SK-N-MC (cell line): ENCODE results near the gene USP19.

Source experiments
- EZH2 ChIP-seq: fragments of 200-600 bp; sonication (generic); IDR thresholded peaks from one replicate; pipeline ENCODE4 v1.6.1; 2017; ENCODE audit warnings: antibody characterized with exemption
- POLR2AphosphoS5 ChIP-seq: IDR thresholded peaks from 2 replicates; pipeline ENCODE4 v1.6.1; 2012; ENCODE audit warnings: mild to moderate bottlenecking, low read depth, low read length, borderline replicate concordance

- TF ChIP-seq EZH2 (no peak), POLR2AphosphoS5 (no peak)
Measured at GRCh38 chr3:49166752-49167556, 46.3 kb upstream of the USP19 start.
